Measurements from ENCODE around the gene CHRNE.
A peak's percentile ranks its signal among the peaks of the same experiment; 100 is the strongest.

Gene CHRNE

GRCh38 chr17:4903051-4903818, at the start of gene CHRNE:
Gene CHRNE (minus strand): TSS chr17:4903098. CDS start chr17:4903063, 35 bp downstream.
- DNase-seq, result peak in 3 of 4 experiments; percentile 32 to 50 (median 45)

- no peak for DNase-seq
These were observed 48.6 kb upstream of the CHRNE start for GRCh38 chr17:4951486-4951885.

GRCh38 chr17:4950746-4951204, 47.9 kb upstream of the CHRNE start, which contains the start of gene ENO3:
Gene ENO3 (plus strand): TSS chr17:4951119. CDS start chr17:4951830, 711 bp downstream.
- DNase-seq, result no peak

- peak in 2 of 4 experiments; percentile 56 to 60 for DNase-seq
These were observed 47.3 kb upstream of the CHRNE start for GRCh38 chr17:4950075-4950745.

- peak; percentile 60 to 68 (median 63) for DNase-seq
These were observed 46.6 kb upstream of the CHRNE start for GRCh38 chr17:4949321-4950074.

GRCh38 chr17:4948931-4949320, 46.0 kb upstream of the CHRNE start:
- peak; percentile 50 to 63 (median 60) for DNase-seq

GRCh38 chr17:4948166-4948930, 45.5 kb upstream of the CHRNE start, which contains the start of gene PFN1:
Gene PFN1 (minus strand): TSS chr17:4948530. CDS start chr17:4948394, 136 bp downstream.
- peak; percentile 58 to 89 (median 84) for DNase-seq

- peak; percentile 41 to 68 (median 48) for DNase-seq
These were observed 44.7 kb upstream of the CHRNE start for GRCh38 chr17:4947411-4948165.

GRCh38 chr17:4947010-4947410, 44.1 kb upstream of the CHRNE start:
- no peak for DNase-seq

- no peak for DNase-seq
These were observed 43.5 kb upstream of the CHRNE start for GRCh38 chr17:4946312-4946976.

- no peak for DNase-seq
These were observed 43.0 kb upstream of the CHRNE start for GRCh38 chr17:4945944-4946280.

GRCh38 chr17:4945176-4945943, 42.5 kb upstream of the CHRNE start:
- peak; percentile 20 to 66 (median 43) for DNase-seq

GRCh38 chr17:4944554-4945175, 41.8 kb upstream of the CHRNE start:
- DNase-seq, result no peak

GRCh38 chr17:4944163-4944553, 41.3 kb upstream of the CHRNE start:
- DNase-seq, result peak in 1 of 4 experiments; percentile 20

- no peak for DNase-seq
These were observed 40.0 kb upstream of the CHRNE start for GRCh38 chr17:4942760-4943508.

- DNase-seq, result no peak
These were observed 38.4 kb upstream of the CHRNE start for GRCh38 chr17:4941319-4941610.

- DNase-seq, result peak in 2 of 4 experiments; percentile 19 to 23
These were observed 37.8 kb upstream of the CHRNE start for GRCh38 chr17:4940555-4941318.

GRCh38 chr17:4939796-4940554, 37.1 kb upstream of the CHRNE start, which contains the start of the genes RNF167 and SLC25A11:
Gene RNF167 (plus strand): TSS chr17:4940268. CDS start chr17:4940910, 642 bp downstream.
Gene SLC25A11 (minus strand): TSS chr17:4940046. CDS start chr17:4939910, 136 bp downstream.
- DNase-seq, result peak; percentile 83 to 98 (median 95)
